Testis (tissue), 3 donors: ENCODE results near the gene PVALEF. TPM values are rescaled to one million over a fixed set of nuclear protein-coding genes. Genes with fewer than 3 reads are reported as not detected.
A peak's percentile ranks its signal among the peaks of the same experiment; 100 is the strongest.

Source experiments
- DNase-seq: peaks from one replicate; pipeline ENCODE4 v3.0.0-alpha.2; 2019
- H3K27ac ChIP-seq, 2 donors: fragments of 200-600 bp; sonication (generic); one replicate each; pipeline ENCODE4 v1.5.1; 2019
- H3K27me3 ChIP-seq: fragments of 200-600 bp; sonication (generic); one replicate; pipeline ENCODE4 v1.5.1; 2019
- H3K36me3 ChIP-seq: fragments of 200-600 bp; sonication (generic); one replicate; pipeline ENCODE4 v1.5.1; 2017; ENCODE audit warnings: low read depth; ENCODE audit errors: missing control alignments
- H3K4me1 ChIP-seq: fragments of 200-600 bp; sonication (generic); one replicate; pipeline ENCODE4 v1.5.1; 2019
- H3K4me3 ChIP-seq, 2 donors: fragments of 200-600 bp; sonication (generic); one replicate each; pipeline ENCODE4 v1.5.1; 2017 to 2019
- H3K9me3 ChIP-seq: fragments of 200-600 bp; sonication (generic); one replicate; pipeline ENCODE4 v1.5.1; 2017
- CTCF ChIP-seq, 3 experiments: fragments of 450-650 bp in 2 of 3; fragments of 200-600 bp in 1 of 3; sonication (generic) in 1 of 3; IDR thresholded peaks; one replicate each; pipeline ENCODE4 v1.5.1; 2016 to 2019; ENCODE audit warnings: antibody characterized with exemption in 3 of 3, mild to moderate bottlenecking in 2 of 3, moderate library complexity in 1 of 3
- POLR2A ChIP-seq: fragments of 450-650 bp; IDR thresholded peaks from one replicate; pipeline ENCODE4 v1.6.1; 2017; ENCODE audit warnings: antibody characterized with exemption, mild to moderate bottlenecking, moderate library complexity
- whole genome bisulfite sequencing, 2 donors: methylation state at CpG; one replicate each; pipeline ENCODE4 v1.1.5; 2018; 5-methylcytosine and 5-hydroxymethylcytosine counted together
- intact Hi-C: fragments of 100-400 bp; cut with DNase I; formaldehyde crosslinking; loops from one replicate; pipeline ENCODE4 v1.15.1; 2023; ENCODE audit warnings: low total_unique reads
- polyA plus RNA-seq: library from polyadenylated mRNA; stranded (reverse); fragments of 350-450 nt; fragmentation: Illumina TruSeq; extraction: RNeasy Lipid Tissue Mini Kit (QIAGEN cat#74804); gene quantifications from one replicate; pipeline ENCODE4 v1.2.3, GENCODE V29; 2014; ENCODE audit warnings: low read depth, low replicate concordance; ENCODE audit not compliant: insufficient read depth
- total RNA-seq, 2 donors: library from RNA; depleted of rRNA; stranded (reverse); fragments of >200 nt; gene quantifications; one replicate each; pipeline ENCODE4 v1.2.3, GENCODE V29; 2016

PVALEF gene
- total and polyA plus RNA-seq, 3 donors from 2014 or later, result not detected

GRCh38 chr17:81159611-81160265 is 5.6 kb upstream of the PVALEF start:
- Histone ChIP-seq H3K27ac (no peak overlapping the region), H3K36me3 (no peaks in the 10 kb centered on the region), H3K27me3 (no peaks in the 10 kb centered on the region), H3K9me3 (no peaks in the 10 kb centered on the region), H3K4me3 (no peak overlapping the region), H3K4me1 (peaks cover 12% of the 10 kb centered on the region)
- intact Hi-C loops, result no loop called here
- no peak for TF ChIP-seq CTCF (IDR thresholded peaks at IDR 0.05)
- no peak for TF ChIP-seq POLR2A
- WGBS, 2 donors, result 48 to 80% methylated on average over 1 to 20 of the region's 25 CpGs
- DNase-seq, result no peak

DNA sequence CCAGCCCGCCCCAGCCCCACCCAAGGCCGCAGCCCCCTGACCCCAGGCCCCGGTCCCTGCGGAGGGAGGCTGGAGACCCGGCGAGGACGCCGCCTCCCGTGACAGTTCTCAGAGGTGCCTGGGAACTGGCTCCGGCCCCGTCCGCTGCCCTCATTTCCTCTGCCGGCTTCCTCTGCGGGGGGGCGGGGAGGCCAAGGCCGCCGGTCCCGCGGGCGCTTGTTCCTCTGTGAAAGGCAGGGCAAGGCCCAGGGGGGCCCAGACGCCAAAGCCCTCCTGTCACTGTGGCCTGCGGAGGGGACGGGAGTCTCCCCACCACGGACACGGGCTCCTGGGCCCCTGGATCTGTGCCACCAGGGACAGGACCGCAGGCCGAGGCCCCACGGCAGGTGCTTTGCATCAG is 5.0 kb upstream of the PVALEF start:
- peak overlapping the region in 1 of 2 donors; percentile 39 for H3K27ac ChIP-seq
- peaks cover 14% of the 10 kb centered on the region for H3K4me1 ChIP-seq
- no peaks in the 10 kb centered on the region for H3K9me3 ChIP-seq
- DNase-seq, result peak; percentile 60
- 20 to 49% methylated on average over 8 to 25 of the region's 28 CpGs for WGBS, 2 donors
- TF ChIP-seq POLR2A (no peak), CTCF (IDR thresholded peaks at IDR 0.05) (no peak)
- intact Hi-C loops, result no loop called here
- H3K4me3 ChIP-seq, result no peak overlapping the region
- no peaks in the 10 kb centered on the region for H3K27me3 ChIP-seq
- H3K36me3 ChIP-seq, result no peaks in the 10 kb centered on the region

DNA sequence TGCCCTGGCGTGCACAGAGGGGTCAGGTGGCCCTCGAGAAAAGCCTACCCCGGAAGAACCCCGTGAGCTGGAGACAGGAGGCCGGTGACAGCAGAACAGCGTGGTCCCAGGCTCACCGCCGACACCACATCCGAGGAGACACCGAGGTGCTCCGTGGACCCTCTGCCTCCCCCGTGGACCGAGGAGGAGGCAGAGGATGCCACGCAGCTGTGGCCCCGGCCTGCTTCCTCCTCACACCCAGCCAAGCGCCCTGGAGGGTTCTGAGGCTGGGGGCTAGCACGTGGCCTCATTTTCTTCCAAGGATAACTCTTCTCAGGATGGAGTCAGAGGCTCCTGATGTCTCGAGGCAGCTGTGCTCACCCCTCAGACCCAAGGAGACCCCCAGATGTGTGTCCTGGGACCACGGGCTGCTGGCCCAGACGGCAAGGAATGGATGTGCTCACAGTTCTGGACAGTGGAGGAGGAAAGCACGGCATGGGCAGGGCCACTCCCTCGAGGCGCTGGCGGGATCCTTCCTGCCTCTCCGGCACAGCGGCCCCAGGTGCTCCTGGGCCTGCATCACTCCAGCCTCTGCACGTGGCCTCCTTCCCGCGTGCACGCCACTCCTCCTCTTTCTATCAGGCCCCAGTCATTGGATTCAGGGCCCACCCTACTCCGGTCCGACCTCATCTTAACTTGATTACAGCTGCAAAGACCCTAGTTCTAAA is 4.4 kb upstream of the PVALEF start:
- no peaks in the 10 kb centered on the region for H3K27me3 ChIP-seq
- H3K36me3 ChIP-seq, result no peaks in the 10 kb centered on the region
- peak overlapping the region in 1 of 2 donors; percentile 39 for H3K27ac ChIP-seq
- no peak overlapping the region for H3K4me3 ChIP-seq
- DNase-seq, result no peak
- peaks cover 18% of the 10 kb centered on the region for H3K4me1 ChIP-seq
- no peaks in the 10 kb centered on the region for H3K9me3 ChIP-seq
- TF ChIP-seq POLR2A (no peak), CTCF (IDR thresholded peaks at IDR 0.05) (no peak)
- 62 to 74% methylated on average over 10 to 31 of the region's 32 CpGs for WGBS, 2 donors
- intact Hi-C loops, result no loop called here

DNA sequence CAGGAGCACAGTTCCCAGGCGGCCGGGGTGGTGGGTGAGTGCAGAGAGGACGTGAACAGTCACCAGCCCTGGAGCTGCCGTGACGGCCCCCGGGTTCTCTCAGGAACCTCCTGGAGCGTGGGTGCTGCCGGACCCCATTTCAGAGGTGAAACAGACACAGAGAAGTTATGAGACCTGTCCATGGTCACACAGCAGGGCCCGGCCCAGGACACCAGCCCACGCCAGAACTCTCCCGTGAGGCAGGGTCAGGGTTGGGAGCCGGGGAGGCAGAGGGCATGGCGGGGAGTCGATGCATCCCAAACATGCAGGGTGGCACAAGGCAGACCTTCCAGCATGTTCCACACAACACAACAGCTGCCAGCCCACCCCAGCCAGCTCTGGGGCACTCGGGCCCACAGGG is 3.8 kb upstream of the PVALEF start:
- Histone ChIP-seq H3K27me3 (no peaks in the 10 kb centered on the region), H3K9me3 (no peaks in the 10 kb centered on the region), H3K4me1 (peaks cover 18% of the 10 kb centered on the region), H3K36me3 (no peaks in the 10 kb centered on the region), H3K27ac (no peak overlapping the region), H3K4me3 (no peak overlapping the region)
- WGBS, 2 donors, result 91 to 95% methylated on average over 13 to 15 of the region's 15 CpGs
- TF ChIP-seq POLR2A (no peak), CTCF (IDR thresholded peaks at IDR 0.05) (no peak)
- DNase-seq, result no peak
- intact Hi-C loops, result no loop called here
